PC-9 (cell line): ENCODE results near the gene OR4K13. TPM values are rescaled to one million over a fixed set of nuclear protein-coding genes. Genes with fewer than 3 reads are reported as not detected.

Experiments used
- Bru-seq: library from RNA; stranded (reverse); fragments of 400-500 nt; gene quantifications from one replicate; lab custom pipeline; 2021; lab: Mats Ljungman, UMichigan
- BruChase-seq, 2 experiments: library from RNA; stranded (reverse); fragments of 400-500 nt; gene quantifications; one replicate each; lab custom pipeline; 2021; lab: Mats Ljungman, UMichigan
- BruUV-seq: library from RNA; stranded (reverse); fragments of 400-500 nt; replicated peaks from 2 replicates; lab custom pipeline; 2021; lab: Mats Ljungman, UMichigan
- CTCF ChIA-PET: fragments of 300-600 bp; sonication (Branson Sonifier 250); formaldehyde crosslinking; loops from one replicate; lab custom pipeline; 2022; ENCODE audit warnings: antibody characterized with exemption; lab: Charles Lee
- POLR2A ChIA-PET: fragments of 300-600 bp; sonication (Branson Sonifier 250); formaldehyde crosslinking; loops from one replicate; lab custom pipeline; 2022; ENCODE audit warnings: antibody characterized with exemption; ENCODE audit not compliant: unreplicated experiment; lab: Charles Lee
- DNase-seq, 2 experiments: peaks; one replicate each; pipeline versions ENCODE4 v3.0.0 to v3.0.0-alpha.2; 2015 to 2022; ENCODE audit warnings: mixed read lengths in 1 of 2
- H2AFZ ChIP-seq: fragments of 200-600 bp; sonication (generic); 2 replicates; pipeline ENCODE4 v1.8.1; 2017; ENCODE audit warnings: antibody characterized with exemption
- H3F3A ChIP-seq: fragments of 200-600 bp; sonication (generic); 2 replicates; pipeline ENCODE4 v1.8.1; 2017; ENCODE audit warnings: antibody characterized with exemption, mild to moderate bottlenecking, low read depth; ENCODE audit not compliant: insufficient read depth
- H3K27ac ChIP-seq: fragments of 200-600 bp; sonication (generic); 2 replicates; pipeline ENCODE4 v1.6.1; 2016; ENCODE audit warnings: mixed run types
- H3K27me3 ChIP-seq: fragments of 200-600 bp; sonication (generic); 2 replicates; pipeline ENCODE4 v1.6.1; 2016; ENCODE audit warnings: low read depth, mixed run types; ENCODE audit not compliant: insufficient read depth
- H3K36me3 ChIP-seq: fragments of 200-600 bp; sonication (generic); 2 replicates; pipeline ENCODE4 v1.6.1; 2016; ENCODE audit warnings: low read depth, mixed run types
- H3K4me1 ChIP-seq: fragments of 200-600 bp; sonication (generic); replicated peaks from 2 replicates; pipeline ENCODE4 v1.6.1; 2016; ENCODE audit warnings: mixed run types; ENCODE audit not compliant: insufficient read depth
- H3K4me2 ChIP-seq: fragments of 200-600 bp; sonication (generic); 2 replicates; pipeline ENCODE4 v1.6.1; 2017; ENCODE audit warnings: mixed run types
- H3K4me3 ChIP-seq: fragments of 200-600 bp; sonication (generic); 2 replicates; pipeline ENCODE4 v1.6.1; 2016; ENCODE audit warnings: mixed run types
- H3K79me2 ChIP-seq: fragments of 200-600 bp; sonication (generic); 2 replicates; pipeline ENCODE4 v1.6.1; 2017; ENCODE audit warnings: low read depth, mixed run types
- H3K9me2 ChIP-seq: fragments of 200-600 bp; sonication (generic); 2 replicates; pipeline ENCODE4 v1.8.1; 2017; ENCODE audit warnings: mild to moderate bottlenecking; ENCODE audit not compliant: insufficient read depth
- H3K9me3 ChIP-seq: fragments of 200-600 bp; sonication (generic); 2 replicates; pipeline ENCODE4 v1.8.1; 2016; ENCODE audit warnings: low read depth; ENCODE audit not compliant: insufficient read depth
- H4K20me1 ChIP-seq: fragments of 200-600 bp; sonication (generic); 2 replicates; pipeline ENCODE4 v1.8.1; 2017; ENCODE audit not compliant: insufficient read depth
- EZH2 ChIP-seq: fragments of 200-600 bp; sonication (generic); IDR thresholded peaks from 2 replicates; pipeline ENCODE4 v1.8.0; 2017; ENCODE audit warnings: antibody characterized with exemption, low read depth
- intact Hi-C: fragments of 100-400 bp; cut with micrococcal nuclease; formaldehyde crosslinking; loops from one replicate; pipeline ENCODE4 v1.10.0; 2022; ENCODE audit not compliant: unreplicated experiment
- long read RNA-seq: library from polyadenylated mRNA; stranded (forward); transcript quantifications from one replicate; pipeline ENCODE4 v2.0.0, GENCODE V29; 2022
- total RNA-seq: library from RNA; stranded (reverse); gene quantifications from 2 replicates; pipeline ENCODE4 v1.2.3, GENCODE V29; 2021
- TF ChIP-seq, protein P1 (sequence below): fragments of 200-600 bp; sonication (generic); conservative IDR thresholded peaks from 2 replicates; pipeline ENCODE4 v1.6.1; 2017; ENCODE audit warnings: mixed run types, antibody characterized with exemption, mild to moderate bottlenecking, moderate library complexity

The OR4K13 gene, protein sequence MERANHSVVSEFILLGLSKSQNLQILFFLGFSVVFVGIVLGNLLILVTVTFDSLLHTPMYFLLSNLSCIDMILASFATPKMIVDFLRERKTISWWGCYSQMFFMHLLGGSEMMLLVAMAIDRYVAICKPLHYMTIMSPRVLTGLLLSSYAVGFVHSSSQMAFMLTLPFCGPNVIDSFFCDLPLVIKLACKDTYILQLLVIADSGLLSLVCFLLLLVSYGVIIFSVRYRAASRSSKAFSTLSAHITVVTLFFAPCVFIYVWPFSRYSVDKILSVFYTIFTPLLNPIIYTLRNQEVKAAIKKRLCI
- total RNA-seq (not detected in 2 replicates), Bru-seq, nascent RNA (not detected), BruChase-seq, experiment 1, labeled RNA remaining after a 2-hour chase (not detected), BruChase-seq, experiment 2, labeled RNA remaining after a 6-hour chase (not detected)
- long read RNA-seq: 0 reads

DNA sequence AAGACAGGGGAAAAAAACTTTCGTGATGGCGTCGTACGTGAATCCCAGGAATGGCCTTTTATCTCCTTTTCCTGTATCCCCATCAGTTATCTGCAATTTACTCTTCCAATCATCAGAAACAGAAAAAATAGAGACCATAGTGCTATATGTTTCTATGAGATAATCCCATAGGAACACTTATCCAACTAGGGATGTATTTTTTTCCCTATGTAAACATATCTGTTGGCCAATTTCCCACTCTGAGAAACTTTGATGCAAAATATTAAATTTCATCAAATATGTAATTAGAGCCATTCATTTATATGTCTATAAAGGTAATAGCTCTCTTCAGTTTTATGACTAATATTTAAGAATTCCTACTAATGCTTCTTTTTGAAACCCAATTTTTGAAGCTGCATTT, at the start of gene OR4K13:
Gene OR4K13 (minus strand): TSS at position 101 of the 400 bp plus-strand sequence. CDS start 1,280 bp downstream, outside the sequence.
- H4K20me1 ChIP-seq: no peaks in the 10 kb centered on the region
- no peaks in the 10 kb centered on the region for H3K9me3 ChIP-seq
- no peaks in the 10 kb centered on the region for H3K36me3 ChIP-seq
- ChIA-PET CTCF (no interaction called here), POLR2A (no interaction called here)
- H3F3A ChIP-seq: no peaks in the 10 kb centered on the region
- no peak within 1 kb of the TSS for H3K4me3 ChIP-seq
- DNase-seq: no peak
- no peak for TF ChIP-seq EZH2
- TF ChIP-seq, protein P1, sequence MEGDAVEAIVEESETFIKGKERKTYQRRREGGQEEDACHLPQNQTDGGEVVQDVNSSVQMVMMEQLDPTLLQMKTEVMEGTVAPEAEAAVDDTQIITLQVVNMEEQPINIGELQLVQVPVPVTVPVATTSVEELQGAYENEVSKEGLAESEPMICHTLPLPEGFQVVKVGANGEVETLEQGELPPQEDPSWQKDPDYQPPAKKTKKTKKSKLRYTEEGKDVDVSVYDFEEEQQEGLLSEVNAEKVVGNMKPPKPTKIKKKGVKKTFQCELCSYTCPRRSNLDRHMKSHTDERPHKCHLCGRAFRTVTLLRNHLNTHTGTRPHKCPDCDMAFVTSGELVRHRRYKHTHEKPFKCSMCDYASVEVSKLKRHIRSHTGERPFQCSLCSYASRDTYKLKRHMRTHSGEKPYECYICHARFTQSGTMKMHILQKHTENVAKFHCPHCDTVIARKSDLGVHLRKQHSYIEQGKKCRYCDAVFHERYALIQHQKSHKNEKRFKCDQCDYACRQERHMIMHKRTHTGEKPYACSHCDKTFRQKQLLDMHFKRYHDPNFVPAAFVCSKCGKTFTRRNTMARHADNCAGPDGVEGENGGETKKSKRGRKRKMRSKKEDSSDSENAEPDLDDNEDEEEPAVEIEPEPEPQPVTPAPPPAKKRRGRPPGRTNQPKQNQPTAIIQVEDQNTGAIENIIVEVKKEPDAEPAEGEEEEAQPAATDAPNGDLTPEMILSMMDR: no peak
- no peaks in the 10 kb centered on the region for H3K4me1 ChIP-seq
- H3K9me2 ChIP-seq: no peaks in the 10 kb centered on the region
- no peak within 1 kb of the TSS for H3K4me2 ChIP-seq
- H3K27me3 ChIP-seq: no peaks in the 10 kb centered on the region
- no TSS peak for BruUV-seq
- H3K79me2 ChIP-seq: no peaks in the 10 kb centered on the region
- no peak within 1 kb of the TSS for H3K27ac ChIP-seq
- intact Hi-C loops: no loop called here
- no peak within 1 kb of the TSS for H2AFZ ChIP-seq

DNA sequence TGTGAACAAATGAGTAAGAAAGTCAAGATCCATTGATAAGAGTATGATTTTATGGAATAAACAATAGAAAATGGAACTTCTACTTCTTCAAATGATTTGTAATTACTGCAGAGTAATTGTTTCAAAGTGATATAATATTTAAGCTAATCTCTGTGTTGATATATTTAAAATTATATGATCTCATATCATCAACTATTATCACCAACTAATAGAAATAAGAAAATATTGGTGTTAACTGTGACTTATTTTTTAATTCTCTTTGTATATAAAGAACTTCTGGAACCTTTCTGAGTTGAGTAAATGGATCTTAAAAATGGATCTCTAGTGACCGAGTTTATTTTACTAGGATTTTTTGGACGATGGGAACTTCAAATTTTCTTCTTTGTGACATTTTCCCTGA, 23.9 kb upstream of the OR4K13 start, which contains the start of gene OR4L1:
Gene OR4L1 (plus strand): TSS at position 301 of the 400 bp plus-strand sequence. CDS start 0 bp downstream, at position 301.
- Histone ChIP-seq H3K4me3 (no peak within 1 kb of the TSS), H4K20me1 (no peaks in the 10 kb centered on the region), H3K27ac (no peak within 1 kb of the TSS), H3F3A (no peaks in the 10 kb centered on the region), H3K9me3 (no peaks in the 10 kb centered on the region), H3K27me3 (no peaks in the 10 kb centered on the region), H3K4me2 (no peak within 1 kb of the TSS), H3K9me2 (no peaks in the 10 kb centered on the region), H2AFZ (no peak within 1 kb of the TSS), H3K36me3 (no peaks in the 10 kb centered on the region), H3K4me1 (no peaks in the 10 kb centered on the region), H3K79me2 (no peaks in the 10 kb centered on the region)
- no TSS peak for BruUV-seq
- CTCF ChIA-PET: no interaction called here
- no peak for DNase-seq
- intact Hi-C loops: no loop called here
- POLR2A ChIA-PET: no interaction called here
- TF ChIP-seq, protein P1: no peak
- TF ChIP-seq EZH2: no peak

DNA sequence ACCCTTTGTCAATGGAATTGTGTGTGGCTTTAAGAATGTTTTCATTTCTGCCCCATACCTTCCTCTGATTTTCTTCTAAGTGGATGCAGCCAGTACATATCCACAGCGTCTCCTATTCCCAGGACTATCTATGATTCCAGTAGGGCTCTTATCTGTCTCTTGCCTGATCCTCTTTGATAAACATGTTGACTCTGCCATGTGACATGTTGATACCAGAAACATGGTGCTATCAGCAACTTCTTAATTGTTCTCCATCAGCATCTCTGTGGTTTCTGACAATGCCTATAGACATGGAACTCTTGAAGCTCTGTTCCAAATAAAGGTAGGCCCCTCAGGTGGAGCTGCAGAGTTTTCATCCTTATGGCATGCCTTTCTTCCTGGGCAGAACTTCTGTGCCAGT, 12.4 kb upstream of the OR4K13 start:
- H3K4me1 ChIP-seq: no peaks in the 10 kb centered on the region
- H3K36me3 ChIP-seq: no peaks in the 10 kb centered on the region
- no peak for DNase-seq
- ChIA-PET CTCF (no interaction called here), POLR2A (no interaction called here)
- intact Hi-C loops: no loop called here
- H3K27ac ChIP-seq: no peak overlapping the region
- H3K79me2 ChIP-seq: no peaks in the 10 kb centered on the region
- no peak overlapping the region for H2AFZ ChIP-seq
- no peaks in the 10 kb centered on the region for H3K9me2 ChIP-seq
- no peaks in the 10 kb centered on the region for H4K20me1 ChIP-seq
- TF ChIP-seq, protein P1: no peak
- no peak for TF ChIP-seq EZH2
- no peak overlapping the region for H3K4me3 ChIP-seq
- H3K9me3 ChIP-seq: no peaks in the 10 kb centered on the region
- BruUV-seq: no TSS peak
- H3K27me3 ChIP-seq: no peaks in the 10 kb centered on the region
- H3K4me2 ChIP-seq: no peak overlapping the region
- H3F3A ChIP-seq: no peaks in the 10 kb centered on the region
